NCI-H2029 (cell line): ENCODE data around the gene CNOT6.
"Not testable (repeated sequence)": the region's sequence is repeated elsewhere in the genome, so short reads cannot be mapped to it uniquely, and the experiment has no call there.

Experiments used
- DNase-seq: peaks from one replicate; lab custom pipeline; 2025; lab: John Stamatoyannopoulos, UW

CNOT6 gene

GRCh38 chr5:180516440-180516839, 22.3 kb downstream of the CNOT6 start:
- no peak for DNase-seq

- DNase-seq = no peak
These were observed 24.9 kb downstream of the CNOT6 start for GRCh38 chr5:180519098-180519497.

GRCh38 chr5:180521101-180521500, 26.9 kb downstream of the CNOT6 start:
- no peak for DNase-seq

GRCh38 chr5:180521591-180521990, 27.4 kb downstream of the CNOT6 start:
- no peak for DNase-seq

GRCh38 chr5:180522330-180522729, 28.2 kb downstream of the CNOT6 start:
- no peak for DNase-seq

GRCh38 chr5:180523629-180524466, 29.7 kb downstream of the CNOT6 start:
- DNase-seq = no peak

- no peak for DNase-seq
These were observed 31.2 kb downstream of the CNOT6 start for GRCh38 chr5:180525399-180525798.

- no peak for DNase-seq
These were observed 32.1 kb downstream of the CNOT6 start for GRCh38 chr5:180526269-180526668.

- DNase-seq = no peak
These were observed 33.5 kb downstream of the CNOT6 start for GRCh38 chr5:180527659-180528058.

GRCh38 chr5:180531036-180531585, 36.9 kb downstream of the CNOT6 start:
- not testable (repeated sequence) for DNase-seq

- DNase-seq = no peak
These were observed 38.1 kb downstream of the CNOT6 start for GRCh38 chr5:180532268-180532667.

GRCh38 chr5:180533845-180534244, 39.7 kb downstream of the CNOT6 start:
- no peak for DNase-seq

- no peak for DNase-seq
These were observed 41.4 kb downstream of the CNOT6 start for GRCh38 chr5:180535573-180535972.

GRCh38 chr5:180540050-180540694, 46.0 kb downstream of the CNOT6 start:
- DNase-seq = no peak

GRCh38 chr5:180541710-180542109, 47.5 kb downstream of the CNOT6 start:
- no peak for DNase-seq

- no peak for DNase-seq
These were observed 51.1 kb downstream of the CNOT6 start for GRCh38 chr5:180545248-180545647.

GRCh38 chr5:180548563-180548962, 54.4 kb downstream of the CNOT6 start:
- DNase-seq = no peak

- DNase-seq = no peak
These were observed 59.4 kb downstream of the CNOT6 start for GRCh38 chr5:180553530-180553929.

- DNase-seq = no peak
These were observed 61.2 kb downstream of the CNOT6 start for GRCh38 chr5:180555168-180555921.

- DNase-seq = no peak
These were observed 63.1 kb downstream of the CNOT6 start for GRCh38 chr5:180557217-180557809.

- DNase-seq = no peak
These were observed 64.1 kb downstream of the CNOT6 start for GRCh38 chr5:180558232-180558631.

- no peak for DNase-seq
These were observed 69.8 kb downstream of the CNOT6 start for GRCh38 chr5:180563994-180564393.
